GM19438 (cell line): Measurements from ENCODE around the gene CYP1A2.

Source experiments
- ATAC-seq: cut with Tn5 transposase; IDR thresholded peaks from one replicate; pipeline ENCODE4 v1.9.1; 2021; ENCODE audit warnings: low read depth; ENCODE audit not compliant: unreplicated experiment

Gene CYP1A2

GRCh38 chr15:74800559-74801094 is 52.0 kb downstream of the CYP1A2 start:
- ATAC-seq: no peak

GRCh38 chr15:74801311-74801997 is 52.8 kb downstream of the CYP1A2 start:
- no peak for ATAC-seq

GRCh38 chr15:74802290-74802689 is 53.6 kb downstream of the CYP1A2 start:
- no peak for ATAC-seq

GRCh38 chr15:74802862-74803447 is 54.3 kb downstream of the CYP1A2 start:
- no peak for ATAC-seq

- ATAC-seq: no peak
Observed at GRCh38 chr15:74804935-74805334, 56.3 kb downstream of the CYP1A2 start.
